GM19193 (cell line): ENCODE data around the gene CDH4.

Experiments
- POLR2A ChIP-seq: IDR thresholded peaks from 4 replicates; pipeline ENCODE4 v1.6.1; 2011; ENCODE audit not compliant: insufficient read depth, insufficient read length; ENCODE audit errors: extremely low read depth

Gene CDH4

GRCh38 chr20:61347443-61347842, 95.4 kb downstream of the CDH4 start:
- no peak for TF ChIP-seq POLR2A

- TF ChIP-seq POLR2A: no peak
These were observed 97.5 kb downstream of the CDH4 start for GRCh38 chr20:61349447-61350165.

DNA sequence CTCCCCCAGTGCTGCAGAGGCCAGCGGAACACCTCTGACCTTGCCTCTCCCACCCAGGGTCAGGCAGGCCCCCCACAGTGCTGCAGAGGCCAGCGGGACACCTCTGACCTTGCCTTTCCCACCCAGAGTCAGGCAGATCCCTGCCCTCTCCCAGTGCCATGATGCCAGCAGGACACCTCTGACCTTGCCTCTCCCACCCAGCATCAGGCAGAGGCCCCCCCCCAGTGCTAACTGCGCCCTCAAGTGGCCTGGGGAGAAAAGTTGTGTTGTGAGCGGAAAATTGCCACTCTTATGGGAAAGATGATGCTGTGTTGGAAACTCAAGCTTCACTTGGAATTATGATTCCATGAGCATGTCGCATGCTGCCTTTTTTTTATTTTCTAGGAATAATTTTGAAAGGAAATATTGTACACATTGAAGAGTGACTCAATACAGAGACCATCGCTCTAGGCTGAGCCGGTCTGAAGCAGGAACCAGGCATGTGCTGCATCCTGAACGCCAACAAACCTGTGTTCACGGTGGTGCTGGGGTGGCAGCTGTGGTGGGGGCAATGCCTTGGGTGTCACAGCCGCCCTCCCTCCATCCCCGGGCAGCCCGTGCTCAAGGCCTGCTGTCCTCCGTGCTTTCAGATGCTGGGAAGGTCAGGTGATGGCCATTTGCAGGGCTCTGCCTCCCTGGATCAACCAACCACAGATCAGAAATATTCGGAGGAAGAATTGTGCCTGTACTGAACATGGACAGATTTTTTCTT, 98.6 kb downstream of the CDH4 start:
- no peak for TF ChIP-seq POLR2A

GRCh38 chr20:61352346-61353260, 100.5 kb downstream of the CDH4 start:
- no peak for TF ChIP-seq POLR2A

GRCh38 chr20:61353261-61354000, 101.4 kb downstream of the CDH4 start:
- TF ChIP-seq POLR2A: no peak

DNA sequence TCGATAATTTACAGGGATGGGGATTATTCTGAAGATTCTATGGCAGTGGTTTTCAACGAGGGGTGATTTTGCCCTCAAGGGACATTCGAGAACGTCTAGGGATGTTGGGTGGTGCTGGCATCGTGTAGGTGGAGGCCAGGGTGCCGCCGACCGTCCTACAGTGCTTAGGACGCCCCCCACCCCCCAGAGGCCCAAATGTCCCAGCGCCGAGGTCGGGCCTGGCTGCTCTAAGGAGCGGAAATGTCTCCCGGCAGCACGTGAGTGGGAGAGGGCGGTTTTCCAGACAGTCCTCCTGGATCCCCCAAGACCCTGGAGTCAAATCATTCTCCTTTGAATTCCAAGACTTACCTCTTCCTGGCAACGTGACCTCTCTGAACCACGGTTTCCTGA, 101.9 kb downstream of the CDH4 start:
- no peak for TF ChIP-seq POLR2A

GRCh38 chr20:61354501-61354900, 102.4 kb downstream of the CDH4 start:
- no peak for TF ChIP-seq POLR2A

GRCh38 chr20:61354901-61355495, 102.9 kb downstream of the CDH4 start:
- no peak for TF ChIP-seq POLR2A

DNA sequence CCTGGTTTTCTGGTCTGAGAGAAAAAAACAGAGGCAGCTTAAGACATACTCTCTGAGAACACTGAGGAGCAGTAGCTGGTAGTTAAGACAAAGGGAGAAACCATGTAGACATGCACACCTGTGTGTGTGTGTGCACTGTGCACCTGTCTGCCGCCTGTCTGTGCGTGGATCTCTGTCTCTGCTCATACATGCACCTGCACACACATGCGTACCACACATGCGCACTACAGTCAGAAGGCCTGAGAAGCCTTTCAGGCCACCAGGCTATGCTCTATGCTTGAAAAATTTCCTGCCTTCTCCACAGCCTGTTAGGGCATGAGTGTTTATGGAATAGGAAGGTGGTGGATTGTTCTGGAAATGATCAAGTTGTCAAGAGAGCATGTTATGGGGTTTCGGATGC, 103.5 kb downstream of the CDH4 start:
- no peak for TF ChIP-seq POLR2A

- TF ChIP-seq POLR2A: no peak
These were observed 104.1 kb downstream of the CDH4 start for GRCh38 chr20:61356196-61356595.

GRCh38 chr20:61357119-61357518, 105.1 kb downstream of the CDH4 start:
- TF ChIP-seq POLR2A: no peak

DNA sequence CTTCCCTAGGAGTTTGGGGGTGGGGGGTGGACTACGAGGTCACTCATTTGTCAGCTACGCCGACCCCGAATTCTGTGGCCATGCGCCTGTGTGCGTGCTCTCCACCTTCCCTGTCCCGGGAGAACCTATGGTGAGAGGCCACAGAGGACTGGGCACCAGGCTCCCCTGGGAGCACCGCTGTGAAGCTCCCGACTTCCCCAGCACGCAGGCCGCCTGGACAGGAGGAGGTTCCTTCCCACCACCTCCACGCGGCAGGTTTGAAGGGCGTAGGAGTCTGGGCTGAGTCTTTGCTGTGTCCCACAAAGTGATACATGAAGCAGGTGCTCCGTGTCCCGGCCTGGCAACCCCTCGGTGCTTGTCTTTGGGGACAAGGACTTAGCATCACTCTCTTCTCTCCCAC, 107.2 kb downstream of the CDH4 start:
- TF ChIP-seq POLR2A: no peak

GRCh38 chr20:61360296-61360695, 108.2 kb downstream of the CDH4 start:
- no peak for TF ChIP-seq POLR2A

- no peak for TF ChIP-seq POLR2A
These were observed 108.9 kb downstream of the CDH4 start for GRCh38 chr20:61360940-61361339.
